HEK293 (cell line): Measurements from ENCODE around the gene TM7SF2.

ENCODE experiments used
- BCL11A ChIP-seq: fragments of 450-650 bp; formaldehyde crosslinking; IDR thresholded peaks from 2 replicates; pipeline ENCODE4 v1.5.1; 2016; ENCODE audit warnings: low read depth, missing biosample characterization, missing genetic modification characterization
- FEZF1 ChIP-seq: fragments of 450-650 bp; formaldehyde crosslinking; IDR thresholded peaks from 2 replicates; pipeline ENCODE4 v1.5.1; 2016; ENCODE audit warnings: missing biosample characterization, missing genetic modification characterization
- KLF10 ChIP-seq: fragments of 450-650 bp; IDR thresholded peaks from 2 replicates; pipeline ENCODE4 v1.5.1; 2018; ENCODE audit warnings: missing biosample characterization, mild to moderate bottlenecking, missing genetic modification characterization
- MYNN ChIP-seq: fragments of 450-650 bp; formaldehyde crosslinking; IDR thresholded peaks from 2 replicates; pipeline ENCODE4 v1.5.1; 2016; ENCODE audit warnings: missing biosample characterization, missing genetic modification characterization, borderline replicate concordance
- SALL2 ChIP-seq: fragments of 450-650 bp; formaldehyde crosslinking; IDR thresholded peaks from 2 replicates; pipeline ENCODE4 v1.5.0; 2017; ENCODE audit warnings: missing biosample characterization, mild to moderate bottlenecking, missing genetic modification characterization, borderline replicate concordance
- SETDB1 ChIP-seq: IDR thresholded peaks from one replicate; pipeline ENCODE4 v1.6.1; 2017; ENCODE audit warnings: mild to moderate bottlenecking, low read length, moderate library complexity, mixed read lengths; ENCODE audit not compliant: insufficient read length
- TRIM28 ChIP-seq: IDR thresholded peaks from 2 replicates; pipeline ENCODE4 v1.6.1; 2011; ENCODE audit warnings: low read length, control low read depth, borderline replicate concordance
- ZBTB20 ChIP-seq: fragments of 450-650 bp; formaldehyde crosslinking; IDR thresholded peaks from 2 replicates; pipeline ENCODE4 v1.5.1; 2016; ENCODE audit warnings: missing biosample characterization, missing genetic modification characterization
- ZFP3 ChIP-seq: fragments of 450-650 bp; formaldehyde crosslinking; IDR thresholded peaks from 2 replicates; pipeline ENCODE4 v1.5.1; 2016; ENCODE audit warnings: low read depth, missing biosample characterization, missing genetic modification characterization
- ZNF133 ChIP-seq: fragments of 450-650 bp; formaldehyde crosslinking; IDR thresholded peaks from 2 replicates; pipeline ENCODE4 v1.5.1; 2016; ENCODE audit warnings: missing biosample characterization, missing genetic modification characterization
- ZNF184 ChIP-seq: fragments of 450-650 bp; IDR thresholded peaks from 2 replicates; pipeline ENCODE4 v1.5.1; 2018; ENCODE audit warnings: missing biosample characterization, mild to moderate bottlenecking, missing genetic modification characterization
- ZNF2 ChIP-seq: fragments of 450-650 bp; formaldehyde crosslinking; IDR thresholded peaks from 2 replicates; pipeline ENCODE4 v1.5.1; 2016; ENCODE audit warnings: missing biosample characterization, missing genetic modification characterization
- ZNF335 ChIP-seq: fragments of 450-650 bp; formaldehyde crosslinking; conservative IDR thresholded peaks from 2 replicates; pipeline ENCODE4 v1.5.1; 2016; ENCODE audit warnings: missing biosample characterization, missing genetic modification characterization
- ZNF423 ChIP-seq: fragments of 450-650 bp; formaldehyde crosslinking; IDR thresholded peaks from 2 replicates; pipeline ENCODE4 v1.5.1; 2016; ENCODE audit warnings: missing biosample characterization, missing genetic modification characterization
- ZNF433 ChIP-seq: fragments of 450-650 bp; formaldehyde crosslinking; IDR thresholded peaks from 2 replicates; pipeline ENCODE4 v1.5.1; 2016; ENCODE audit warnings: missing biosample characterization, missing genetic modification characterization, low read depth
- ZNF473 ChIP-seq: fragments of 450-650 bp; formaldehyde crosslinking; IDR thresholded peaks from 2 replicates; pipeline ENCODE4 v1.5.1; 2017; ENCODE audit warnings: missing biosample characterization, missing genetic modification characterization
- ZNF549 ChIP-seq: fragments of 450-650 bp; IDR thresholded peaks from 2 replicates; pipeline ENCODE4 v1.5.1; 2018; ENCODE audit warnings: missing biosample characterization, missing genetic modification characterization, mild to moderate bottlenecking, inconsistent platforms, moderate library complexity
- ZNF558 ChIP-seq: fragments of 450-650 bp; formaldehyde crosslinking; IDR thresholded peaks from 2 replicates; pipeline ENCODE4 v1.5.1; 2016; ENCODE audit warnings: missing biosample characterization, missing genetic modification characterization
- ZNF624 ChIP-seq: fragments of 450-650 bp; formaldehyde crosslinking; IDR thresholded peaks from 2 replicates; pipeline ENCODE4 v1.5.1; 2017; ENCODE audit warnings: missing biosample characterization, missing genetic modification characterization
- ZNF660 ChIP-seq: fragments of 450-650 bp; IDR thresholded peaks from 2 replicates; pipeline ENCODE4 v1.5.1; 2018; ENCODE audit warnings: missing biosample characterization, mild to moderate bottlenecking, missing genetic modification characterization
- ZNF707 ChIP-seq: fragments of 450-650 bp; formaldehyde crosslinking; IDR thresholded peaks from 2 replicates; pipeline ENCODE4 v1.5.1; 2016; ENCODE audit warnings: missing biosample characterization, missing genetic modification characterization
- ZNF785 ChIP-seq: fragments of 450-650 bp; formaldehyde crosslinking; IDR thresholded peaks from 2 replicates; pipeline ENCODE4 v1.5.1; 2016; ENCODE audit warnings: missing biosample characterization, missing genetic modification characterization
- ZXDB ChIP-seq: fragments of 450-650 bp; formaldehyde crosslinking; IDR thresholded peaks from 2 replicates; pipeline ENCODE4 v1.5.1; 2016; ENCODE audit warnings: missing biosample characterization, missing genetic modification characterization
- TF ChIP-seq, protein P1 (sequence below): fragments of 450-650 bp; formaldehyde crosslinking; IDR thresholded peaks from 2 replicates; pipeline ENCODE4 v1.5.1; 2016; ENCODE audit warnings: missing biosample characterization, missing genetic modification characterization, borderline replicate concordance
- TF ChIP-seq, protein P2 (sequence below): fragments of 450-650 bp; formaldehyde crosslinking; IDR thresholded peaks from 2 replicates; pipeline ENCODE4 v1.5.1; 2016; ENCODE audit warnings: missing biosample characterization, missing genetic modification characterization
- TF ChIP-seq, protein P3 (sequence below): fragments of 450-650 bp; formaldehyde crosslinking; IDR thresholded peaks from 2 replicates; pipeline ENCODE4 v1.5.1; 2017; ENCODE audit warnings: missing biosample characterization, mild to moderate bottlenecking, missing genetic modification characterization, moderate library complexity
- TF ChIP-seq, protein P4 (sequence below): fragments of 450-650 bp; formaldehyde crosslinking; IDR thresholded peaks from 2 replicates; pipeline ENCODE4; 2016; ENCODE audit warnings: missing biosample characterization, missing genetic modification characterization
- TF ChIP-seq, protein P5 (sequence below): fragments of 450-650 bp; formaldehyde crosslinking; optimal IDR thresholded peaks from 2 replicates; pipeline ENCODE3; 2016; ENCODE audit warnings: missing biosample characterization, mild to moderate bottlenecking, missing genetic modification characterization

The TM7SF2 gene

DNA sequence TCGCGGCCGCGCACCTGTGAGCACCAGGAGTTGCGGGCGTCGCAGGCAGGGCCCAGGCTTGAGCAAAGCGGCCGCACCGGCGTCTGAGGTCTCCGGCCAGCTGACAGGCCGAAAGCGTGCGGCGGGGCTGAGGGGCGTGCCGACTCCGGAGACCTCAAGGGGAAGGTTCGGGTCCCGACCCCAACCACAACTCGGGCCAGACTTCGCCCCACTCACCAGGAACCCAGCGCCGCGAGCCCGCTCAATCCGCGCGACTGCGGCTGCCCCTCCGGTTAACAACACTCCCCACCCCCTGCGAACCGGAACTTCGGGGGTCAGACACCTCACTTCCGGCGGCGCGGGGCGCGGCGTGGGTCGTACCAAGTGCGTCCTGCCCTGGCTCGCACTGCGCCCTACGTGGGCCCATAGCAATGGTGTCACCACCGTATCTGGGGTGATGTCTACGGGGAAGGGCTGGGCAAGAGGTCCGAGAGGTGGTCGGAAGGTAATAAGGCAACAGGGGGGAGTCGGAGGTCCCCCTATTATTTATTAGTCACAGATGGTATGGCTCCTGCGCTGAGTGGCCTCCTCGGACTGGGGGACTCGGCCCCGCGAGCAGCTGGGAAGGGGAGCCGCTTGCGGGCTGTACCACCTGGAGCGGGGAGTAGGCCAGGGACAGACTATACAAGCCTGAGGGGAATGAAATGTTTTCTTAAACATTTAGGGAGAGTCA is 22.7 kb downstream of the TM7SF2 start, which contains the start of gene SYVN1 (continued):
- TF ChIP-seq, protein P1, sequence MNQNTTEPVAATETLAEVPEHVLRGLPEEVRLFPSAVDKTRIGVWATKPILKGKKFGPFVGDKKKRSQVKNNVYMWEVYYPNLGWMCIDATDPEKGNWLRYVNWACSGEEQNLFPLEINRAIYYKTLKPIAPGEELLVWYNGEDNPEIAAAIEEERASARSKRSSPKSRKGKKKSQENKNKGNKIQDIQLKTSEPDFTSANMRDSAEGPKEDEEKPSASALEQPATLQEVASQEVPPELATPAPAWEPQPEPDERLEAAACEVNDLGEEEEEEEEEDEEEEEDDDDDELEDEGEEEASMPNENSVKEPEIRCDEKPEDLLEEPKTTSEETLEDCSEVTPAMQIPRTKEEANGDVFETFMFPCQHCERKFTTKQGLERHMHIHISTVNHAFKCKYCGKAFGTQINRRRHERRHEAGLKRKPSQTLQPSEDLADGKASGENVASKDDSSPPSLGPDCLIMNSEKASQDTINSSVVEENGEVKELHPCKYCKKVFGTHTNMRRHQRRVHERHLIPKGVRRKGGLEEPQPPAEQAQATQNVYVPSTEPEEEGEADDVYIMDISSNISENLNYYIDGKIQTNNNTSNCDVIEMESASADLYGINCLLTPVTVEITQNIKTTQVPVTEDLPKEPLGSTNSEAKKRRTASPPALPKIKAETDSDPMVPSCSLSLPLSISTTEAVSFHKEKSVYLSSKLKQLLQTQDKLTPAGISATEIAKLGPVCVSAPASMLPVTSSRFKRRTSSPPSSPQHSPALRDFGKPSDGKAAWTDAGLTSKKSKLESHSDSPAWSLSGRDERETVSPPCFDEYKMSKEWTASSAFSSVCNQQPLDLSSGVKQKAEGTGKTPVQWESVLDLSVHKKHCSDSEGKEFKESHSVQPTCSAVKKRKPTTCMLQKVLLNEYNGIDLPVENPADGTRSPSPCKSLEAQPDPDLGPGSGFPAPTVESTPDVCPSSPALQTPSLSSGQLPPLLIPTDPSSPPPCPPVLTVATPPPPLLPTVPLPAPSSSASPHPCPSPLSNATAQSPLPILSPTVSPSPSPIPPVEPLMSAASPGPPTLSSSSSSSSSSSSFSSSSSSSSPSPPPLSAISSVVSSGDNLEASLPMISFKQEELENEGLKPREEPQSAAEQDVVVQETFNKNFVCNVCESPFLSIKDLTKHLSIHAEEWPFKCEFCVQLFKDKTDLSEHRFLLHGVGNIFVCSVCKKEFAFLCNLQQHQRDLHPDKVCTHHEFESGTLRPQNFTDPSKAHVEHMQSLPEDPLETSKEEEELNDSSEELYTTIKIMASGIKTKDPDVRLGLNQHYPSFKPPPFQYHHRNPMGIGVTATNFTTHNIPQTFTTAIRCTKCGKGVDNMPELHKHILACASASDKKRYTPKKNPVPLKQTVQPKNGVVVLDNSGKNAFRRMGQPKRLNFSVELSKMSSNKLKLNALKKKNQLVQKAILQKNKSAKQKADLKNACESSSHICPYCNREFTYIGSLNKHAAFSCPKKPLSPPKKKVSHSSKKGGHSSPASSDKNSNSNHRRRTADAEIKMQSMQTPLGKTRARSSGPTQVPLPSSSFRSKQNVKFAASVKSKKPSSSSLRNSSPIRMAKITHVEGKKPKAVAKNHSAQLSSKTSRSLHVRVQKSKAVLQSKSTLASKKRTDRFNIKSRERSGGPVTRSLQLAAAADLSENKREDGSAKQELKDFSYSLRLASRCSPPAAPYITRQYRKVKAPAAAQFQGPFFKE (tag by site-specific recombination): no peak
- TF ChIP-seq, protein P2, sequence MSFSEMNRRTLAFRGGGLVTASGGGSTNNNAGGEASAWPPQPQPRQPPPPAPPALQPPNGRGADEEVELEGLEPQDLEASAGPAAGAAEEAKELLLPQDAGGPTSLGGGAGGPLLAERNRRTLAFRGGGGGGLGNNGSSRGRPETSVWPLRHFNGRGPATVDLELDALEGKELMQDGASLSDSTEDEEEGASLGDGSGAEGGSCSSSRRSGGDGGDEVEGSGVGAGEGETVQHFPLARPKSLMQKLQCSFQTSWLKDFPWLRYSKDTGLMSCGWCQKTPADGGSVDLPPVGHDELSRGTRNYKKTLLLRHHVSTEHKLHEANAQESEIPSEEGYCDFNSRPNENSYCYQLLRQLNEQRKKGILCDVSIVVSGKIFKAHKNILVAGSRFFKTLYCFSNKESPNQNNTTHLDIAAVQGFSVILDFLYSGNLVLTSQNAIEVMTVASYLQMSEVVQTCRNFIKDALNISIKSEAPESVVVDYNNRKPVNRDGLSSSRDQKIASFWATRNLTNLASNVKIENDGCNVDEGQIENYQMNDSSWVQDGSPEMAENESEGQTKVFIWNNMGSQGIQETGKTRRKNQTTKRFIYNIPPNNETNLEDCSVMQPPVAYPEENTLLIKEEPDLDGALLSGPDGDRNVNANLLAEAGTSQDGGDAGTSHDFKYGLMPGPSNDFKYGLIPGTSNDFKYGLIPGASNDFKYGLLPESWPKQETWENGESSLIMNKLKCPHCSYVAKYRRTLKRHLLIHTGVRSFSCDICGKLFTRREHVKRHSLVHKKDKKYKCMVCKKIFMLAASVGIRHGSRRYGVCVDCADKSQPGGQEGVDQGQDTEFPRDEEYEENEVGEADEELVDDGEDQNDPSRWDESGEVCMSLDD (tag by site-specific recombination): peak; percentile 97
- no peak for TF ChIP-seq ZNF423
- TF ChIP-seq ZNF433 (tag by site-specific recombination): no peak
- no peak for TF ChIP-seq ZNF133 (tag by site-specific recombination)
- no peak for TF ChIP-seq TRIM28
- TF ChIP-seq ZNF335 (tag by site-specific recombination): peak; percentile 46; the same call in 1 of the 2 replicates
- no peak for TF ChIP-seq MYNN
- TF ChIP-seq ZNF785 (tag by site-specific recombination): no peak
- TF ChIP-seq, protein P3, sequence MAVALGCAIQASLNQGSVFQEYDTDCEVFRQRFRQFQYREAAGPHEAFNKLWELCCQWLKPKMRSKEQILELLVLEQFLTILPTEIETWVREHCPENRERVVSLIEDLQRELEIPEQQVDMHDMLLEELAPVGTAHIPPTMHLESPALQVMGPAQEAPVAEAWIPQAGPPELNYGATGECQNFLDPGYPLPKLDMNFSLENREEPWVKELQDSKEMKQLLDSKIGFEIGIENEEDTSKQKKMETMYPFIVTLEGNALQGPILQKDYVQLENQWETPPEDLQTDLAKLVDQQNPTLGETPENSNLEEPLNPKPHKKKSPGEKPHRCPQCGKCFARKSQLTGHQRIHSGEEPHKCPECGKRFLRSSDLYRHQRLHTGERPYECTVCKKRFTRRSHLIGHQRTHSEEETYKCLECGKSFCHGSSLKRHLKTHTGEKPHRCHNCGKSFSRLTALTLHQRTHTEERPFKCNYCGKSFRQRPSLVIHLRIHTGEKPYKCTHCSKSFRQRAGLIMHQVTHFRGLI (tag by site-specific recombination): no peak
- no peak; the same call in 1 of the 2 replicates for TF ChIP-seq FEZF1 (tag by site-specific recombination)
- TF ChIP-seq ZNF660: peak; percentile 46; the same call in 1 of the 2 replicates
- TF ChIP-seq, protein P4, sequence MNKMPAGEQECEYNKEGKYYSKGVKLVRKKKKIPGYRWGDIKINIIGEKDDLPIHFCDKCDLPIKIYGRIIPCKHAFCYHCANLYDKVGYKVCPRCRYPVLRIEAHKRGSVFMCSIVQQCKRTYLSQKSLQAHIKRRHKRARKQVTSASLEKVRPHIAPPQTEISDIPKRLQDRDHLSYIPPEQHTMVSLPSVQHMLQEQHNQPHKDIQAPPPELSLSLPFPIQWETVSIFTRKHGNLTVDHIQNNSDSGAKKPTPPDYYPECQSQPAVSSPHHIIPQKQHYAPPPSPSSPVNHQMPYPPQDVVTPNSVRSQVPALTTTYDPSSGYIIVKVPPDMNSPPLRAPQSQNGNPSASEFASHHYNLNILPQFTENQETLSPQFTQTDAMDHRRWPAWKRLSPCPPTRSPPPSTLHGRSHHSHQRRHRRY (tag by site-specific recombination): no peak
- peak; percentile 89 for TF ChIP-seq ZXDB (tag by site-specific recombination)
- peak; percentile 23; the same call in 1 of the 2 replicates for TF ChIP-seq KLF10 (tag by site-specific recombination)
- TF ChIP-seq SETDB1: no peak
- no peak for TF ChIP-seq BCL11A (tag by site-specific recombination)
- TF ChIP-seq, protein P5, sequence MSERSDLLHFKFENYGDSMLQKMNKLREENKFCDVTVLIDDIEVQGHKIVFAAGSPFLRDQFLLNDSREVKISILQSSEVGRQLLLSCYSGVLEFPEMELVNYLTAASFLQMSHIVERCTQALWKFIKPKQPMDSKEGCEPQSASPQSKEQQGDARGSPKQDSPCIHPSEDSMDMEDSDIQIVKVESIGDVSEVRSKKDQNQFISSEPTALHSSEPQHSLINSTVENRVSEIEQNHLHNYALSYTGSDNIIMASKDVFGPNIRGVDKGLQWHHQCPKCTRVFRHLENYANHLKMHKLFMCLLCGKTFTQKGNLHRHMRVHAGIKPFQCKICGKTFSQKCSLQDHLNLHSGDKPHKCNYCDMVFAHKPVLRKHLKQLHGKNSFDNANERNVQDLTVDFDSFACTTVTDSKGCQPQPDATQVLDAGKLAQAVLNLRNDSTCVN: peak; percentile 89
- TF ChIP-seq SALL2 (tag by site-specific recombination): no peak
- TF ChIP-seq ZNF473: no peak
- TF ChIP-seq ZNF549: no peak
- 0 out of 2 replicates have a peak, but pooled peaks have one; percentile 15 for TF ChIP-seq ZBTB20
- TF ChIP-seq ZFP3 (tag by site-specific recombination): no peak
- TF ChIP-seq ZNF558 (tag by site-specific recombination): no peak
- TF ChIP-seq ZNF2 (tag by site-specific recombination): peak; percentile 76; the same call in 1 of the 2 replicates
- no peak for TF ChIP-seq ZNF184 (tag by site-specific recombination)
- TF ChIP-seq ZNF707: no peak
- TF ChIP-seq ZNF624 (tag by site-specific recombination): no peak
